Uterus (tissue), 4 donors: ENCODE data around the gene TMEM31. TPM values are rescaled to one million over a fixed set of nuclear protein-coding genes. Genes with fewer than 3 reads are reported as not detected.
"Not testable (repeated sequence)": the region's sequence is repeated elsewhere in the genome, so short reads cannot be mapped to it uniquely, and the experiment has no call there.

Experiments used
- DNase-seq, 2 donors: peaks; one replicate each; pipeline ENCODE4 v3.0.0-alpha.2; 2019 to 2020
- H3K27ac ChIP-seq, 2 donors: fragments of 200-600 bp; sonication (generic); 1 replicate in 1 of 2; 2 replicates in 1 of 2; pipeline ENCODE4 v1.5.1; 2016 to 2018
- H3K27me3 ChIP-seq, 2 donors: fragments of 200-600 bp; sonication (generic); one replicate each; pipeline ENCODE4 v1.5.1; 2018 to 2019; ENCODE audit warnings: control low read depth in 1 of 2
- H3K36me3 ChIP-seq, 2 donors: fragments of 200-600 bp; sonication (generic); one replicate each; pipeline ENCODE4 v1.5.1; 2019; ENCODE audit warnings: control low read depth in 1 of 2
- H3K4me1 ChIP-seq, 2 donors: fragments of 200-600 bp; sonication (generic); one replicate each; pipeline ENCODE4 v1.5.1; 2018 to 2019; ENCODE audit warnings: control low read depth in 1 of 2
- H3K4me3 ChIP-seq, 2 donors: fragments of 200-600 bp; sonication (generic); 1 replicate in 1 of 2; 2 replicates in 1 of 2; pipeline ENCODE4 v1.5.1; 2018 to 2019; ENCODE audit warnings: mild to moderate bottlenecking in 1 of 2
- H3K9me3 ChIP-seq, 2 donors: fragments of 200-600 bp; sonication (generic); one replicate each; pipeline ENCODE4 v1.5.1; 2019; ENCODE audit warnings: control low read depth in 1 of 2
- CTCF ChIP-seq, 4 experiments: fragments of 200-600 bp in 2 of 4; fragments of 450-650 bp in 2 of 4; sonication (generic) in 2 of 4; IDR thresholded peaks; one replicate each; pipeline ENCODE4 v1.5.1; 2016 to 2019; ENCODE audit warnings: antibody characterized with exemption in 4 of 4, mild to moderate bottlenecking in 2 of 4, moderate library complexity in 1 of 4
- POLR2A ChIP-seq, 2 donors: fragments of 450-650 bp; IDR thresholded peaks; one replicate each; pipeline ENCODE4 v1.6.1; 2016; ENCODE audit warnings: antibody characterized with exemption in 2 of 2, mild to moderate bottlenecking in 1 of 2, moderate library complexity in 1 of 2
- intact Hi-C: fragments of 100-400 bp; cut with DNase I; formaldehyde crosslinking; loops from one replicate; pipeline ENCODE4 v1.15.1; 2023; ENCODE audit warnings: low total_unique reads
- total RNA-seq, 4 donors: library from RNA; depleted of rRNA in 3 of 4; stranded (reverse); fragments of >200 nt in 3 of 4; gene quantifications; one replicate each; pipeline versions ENCODE4 v1.1.0 to v1.2.4, GENCODE V29; 2014 to 2023
- donor health status: DM: yes; HTN: yes; CAD: no.

TMEM31 gene
- total RNA-seq, 4 donors from 2014 or later, result 0.85 TPM; not detected in 3

- Histone ChIP-seq H3K36me3 (no peaks in the 10 kb centered on the region), H3K4me1 (no peaks in the 10 kb centered on the region), H3K4me3 (no peak overlapping the region), H3K27me3 (no peaks in the 10 kb centered on the region), H3K9me3 (no peaks in the 10 kb centered on the region), H3K27ac (no peak overlapping the region)
- TF ChIP-seq POLR2A (IDR thresholded peaks at IDR 0.05), result no peak
- no peak for TF ChIP-seq CTCF (IDR thresholded peaks at IDR 0.05)
- no peak for DNase-seq
- intact Hi-C loops, result no loop called here
Observed at GRCh38 chrX:103756736-103757135, 46.0 kb downstream of the TMEM31 start.

DNA sequence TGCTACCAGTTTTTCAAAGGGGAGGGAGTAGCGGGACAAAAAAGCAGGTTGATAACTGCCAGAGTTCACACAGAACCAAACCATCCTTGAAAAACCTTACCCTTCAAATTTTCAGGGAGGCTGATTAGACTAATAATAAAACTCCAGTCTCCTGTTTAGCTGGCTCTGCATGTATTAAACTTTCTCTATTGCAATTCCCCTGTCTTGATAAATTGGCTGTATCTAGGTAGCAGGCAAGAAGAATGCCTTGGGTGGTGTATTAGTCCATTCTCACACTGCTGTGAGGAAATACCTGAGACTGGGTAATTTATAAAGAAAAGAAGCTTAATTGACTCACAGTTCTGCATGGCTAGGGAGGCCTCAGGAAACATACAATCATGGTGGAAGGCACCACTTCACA is 47.8 kb downstream of the TMEM31 start:
- DNase-seq, result no peak
- no peaks in the 10 kb centered on the region for H3K36me3 ChIP-seq
- TF ChIP-seq CTCF (IDR thresholded peaks at IDR 0.05), result no peak
- TF ChIP-seq POLR2A (IDR thresholded peaks at IDR 0.05), result no peak
- H3K9me3 ChIP-seq, result no peaks in the 10 kb centered on the region
- H3K4me1 ChIP-seq, result no peaks in the 10 kb centered on the region
- no peak overlapping the region for H3K4me3 ChIP-seq
- H3K27me3 ChIP-seq, result no peaks in the 10 kb centered on the region
- intact Hi-C loops, result no loop called here
- H3K27ac ChIP-seq, result no peak overlapping the region

- H3K27ac ChIP-seq, intact Hi-C loops, DNase-seq: not testable (repeated sequence)
Observed at GRCh38 chrX:103763541-103763940, 52.8 kb downstream of the TMEM31 start.

More at GRCh38 chrX:103763541-103763940, 52.8 kb downstream of the TMEM31 start:
- not testable (repeated sequence) for H3K9me3 ChIP-seq, H3K27me3 ChIP-seq, H3K4me3 ChIP-seq, H3K36me3 ChIP-seq, H3K4me1 ChIP-seq

Other genes with a start within 250 kb of the TMEM31 start
- 1 to 10 TPM in 3 of 4 donors, under 1 TPM in 1; 0.88 to 8.7 (median 3.9) TPM for gene RAB40A, start 191.4 kb upstream of the TMEM31 start, total RNA-seq
- 100 to 1,000 TPM in 3 of 4 donors, 10 to 100 TPM in 1; 79.8 to 380 (median 308) TPM for gene TCEAL4, start 125.4 kb upstream of the TMEM31 start, total RNA-seq
- 100 to 1,000 TPM in 1 of 4 donors, 10 to 100 TPM in 3; 13.8 to 120 (median 66.1) TPM for gene TCEAL3, start 102.9 kb upstream of the TMEM31 start, total RNA-seq
- gene TCEAL1, start 81.9 kb upstream of the TMEM31 start, total RNA-seq, result 100 to 1,000 TPM in 3 of 4 donors, 10 to 100 TPM in 1; 70.0 to 362 (median 176) TPM
- 100 to 1,000 TPM; 258 to 722 (median 535) TPM for gene MORF4L2, start 24.2 kb upstream of the TMEM31 start, total RNA-seq
- gene PLP1, start 65.9 kb downstream of the TMEM31 start, total RNA-seq, result 10 to 100 TPM in 1 of 4 donors, 1 to 10 TPM in 2, under 1 TPM in 1; 0.88 to 41.0 (median 2.0) TPM
- gene RAB9B, start 121.3 kb downstream of the TMEM31 start, total RNA-seq, result 10 to 100 TPM in 2 of 4 donors, 1 to 10 TPM in 2; 7.2 to 14.9 (median 11.3) TPM